Lower leg skin (tissue), 4 donors: ENCODE results near the gene TMEFF1. TPM values are rescaled to one million over a fixed set of nuclear protein-coding genes. Genes with fewer than 3 reads are reported as not detected.

Experiments
- DNase-seq, 2 donors: peaks; one replicate each; pipeline ENCODE4 v3.0.0-alpha.2; 2019; ENCODE audit warnings: low spot score in 2 of 2
- H3K4me3 ChIP-seq: fragments of 200-600 bp; sonication (generic); 2 replicates; pipeline ENCODE4 v1.5.1; 2017; ENCODE audit warnings: mild to moderate bottlenecking, low read depth; ENCODE audit not compliant: poor library complexity, severe bottlenecking
- POLR2A ChIP-seq, 2 donors: fragments of 450-650 bp; IDR thresholded peaks; one replicate each; pipeline ENCODE4 v1.6.1; 2016 to 2017; ENCODE audit warnings: antibody characterized with exemption in 2 of 2, mild to moderate bottlenecking in 1 of 2, moderate library complexity in 1 of 2
- WGBS, 2 donors: methylation state at CpG; one replicate each; pipeline ENCODE4 v1.1.5; 2018; 5-methylcytosine and 5-hydroxymethylcytosine counted together
- intact Hi-C: fragments of 100-400 bp; cut with DNase I; formaldehyde crosslinking; loops from one replicate; pipeline ENCODE4 v1.15.0; 2023; ENCODE audit warnings: low total_unique reads
- total RNA-seq, 4 donors: library from RNA; depleted of rRNA; stranded (reverse); fragments of >200 nt; gene quantifications; one replicate each; pipeline ENCODE4 v1.1.0, GENCODE V29; 2016
- TF ChIP-seq, protein P1 (sequence below), 3 donors: fragments of 450-650 bp; IDR thresholded peaks; one replicate each; pipeline ENCODE4 v1.5.1; 2016; ENCODE audit warnings: antibody characterized with exemption in 3 of 3, mild to moderate bottlenecking in 3 of 3, moderate library complexity in 2 of 3

TMEFF1 gene
- total RNA-seq, 4 donors from 2014 or later: not detected

DNA sequence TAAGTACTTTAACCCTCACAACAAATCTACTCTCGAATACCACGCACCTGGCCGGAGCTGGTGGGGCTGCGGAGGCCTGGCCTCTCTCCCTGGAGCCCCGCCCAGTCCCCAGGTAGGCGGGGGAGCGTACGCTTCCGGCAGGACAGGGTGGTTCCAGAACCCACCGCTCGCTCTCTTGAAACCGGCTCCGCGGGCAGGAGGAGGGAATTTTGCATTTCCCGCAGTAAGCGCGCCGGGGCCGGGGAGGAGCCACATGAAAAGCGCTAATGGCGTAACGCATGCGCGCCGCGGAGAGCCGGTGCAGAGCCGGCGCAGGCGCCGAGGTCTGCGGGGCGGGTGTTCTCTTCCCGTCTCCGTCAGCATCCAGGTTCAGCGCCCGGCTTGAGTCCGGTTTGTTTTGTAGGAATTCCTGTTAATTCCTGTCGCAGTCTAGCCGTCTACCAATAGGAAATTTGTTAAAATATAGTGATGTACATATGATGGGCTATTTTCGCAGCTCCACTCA is 125.7 kb downstream of the TMEFF1 start:
- WGBS, 2 donors: 2% methylated on average over 39 to 41 of the region's 41 CpGs
- intact Hi-C loops: loop anchor here (10.0 kb wide), 1 partner anchor 1006 kb away; no protein-coding TSS in a partner anchor
- TF ChIP-seq, protein P1, sequence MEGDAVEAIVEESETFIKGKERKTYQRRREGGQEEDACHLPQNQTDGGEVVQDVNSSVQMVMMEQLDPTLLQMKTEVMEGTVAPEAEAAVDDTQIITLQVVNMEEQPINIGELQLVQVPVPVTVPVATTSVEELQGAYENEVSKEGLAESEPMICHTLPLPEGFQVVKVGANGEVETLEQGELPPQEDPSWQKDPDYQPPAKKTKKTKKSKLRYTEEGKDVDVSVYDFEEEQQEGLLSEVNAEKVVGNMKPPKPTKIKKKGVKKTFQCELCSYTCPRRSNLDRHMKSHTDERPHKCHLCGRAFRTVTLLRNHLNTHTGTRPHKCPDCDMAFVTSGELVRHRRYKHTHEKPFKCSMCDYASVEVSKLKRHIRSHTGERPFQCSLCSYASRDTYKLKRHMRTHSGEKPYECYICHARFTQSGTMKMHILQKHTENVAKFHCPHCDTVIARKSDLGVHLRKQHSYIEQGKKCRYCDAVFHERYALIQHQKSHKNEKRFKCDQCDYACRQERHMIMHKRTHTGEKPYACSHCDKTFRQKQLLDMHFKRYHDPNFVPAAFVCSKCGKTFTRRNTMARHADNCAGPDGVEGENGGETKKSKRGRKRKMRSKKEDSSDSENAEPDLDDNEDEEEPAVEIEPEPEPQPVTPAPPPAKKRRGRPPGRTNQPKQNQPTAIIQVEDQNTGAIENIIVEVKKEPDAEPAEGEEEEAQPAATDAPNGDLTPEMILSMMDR (IDR thresholded peaks at IDR 0.05): no peak
- no peak for TF ChIP-seq POLR2A (IDR thresholded peaks at IDR 0.05)

DNA sequence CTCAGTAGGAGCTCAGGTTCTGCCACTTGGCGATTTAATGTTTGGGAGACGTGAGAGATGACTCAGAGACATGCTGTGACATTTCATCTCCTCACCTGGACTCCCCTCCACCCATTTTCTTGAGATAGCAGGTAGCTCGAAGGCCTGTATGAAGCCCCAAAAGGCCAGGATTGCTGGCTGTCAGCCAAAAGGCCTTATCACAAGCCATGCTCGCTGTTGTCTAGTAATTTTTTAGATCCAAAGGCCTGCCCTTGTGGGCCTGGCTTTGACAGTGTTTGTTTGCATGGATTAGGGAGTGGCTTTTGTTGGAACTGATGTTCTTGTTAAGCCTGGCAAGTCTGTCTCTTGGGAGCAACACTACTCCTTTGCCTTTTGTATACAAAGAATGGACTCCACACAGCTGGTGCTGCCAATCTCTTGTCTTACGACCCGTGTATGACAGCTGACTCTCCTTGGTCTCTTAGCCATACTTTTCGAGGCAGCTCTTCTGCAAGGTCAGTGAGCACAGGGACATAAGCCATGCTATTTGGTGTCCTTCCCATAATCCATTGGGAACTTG is 127.7 kb downstream of the TMEFF1 start:
- no peak for DNase-seq
- intact Hi-C loops: loop anchor here (10.0 kb wide), 1 partner anchor 714 kb away; no protein-coding TSS in a partner anchor
- no peak overlapping the region for H3K4me3 ChIP-seq
- TF ChIP-seq, protein P1 (IDR thresholded peaks at IDR 0.05): no peak
- TF ChIP-seq POLR2A (IDR thresholded peaks at IDR 0.05): no peak
- whole genome bisulfite sequencing, 2 donors: 58 to 69% methylated on average over 7 of the region's 7 CpGs

More for the DNA sequence above, 125.7 kb downstream of the TMEFF1 start:
- peak; percentile 60 to 94 for DNase-seq
- peak overlapping the region; percentile 18 for H3K4me3 ChIP-seq

DNA sequence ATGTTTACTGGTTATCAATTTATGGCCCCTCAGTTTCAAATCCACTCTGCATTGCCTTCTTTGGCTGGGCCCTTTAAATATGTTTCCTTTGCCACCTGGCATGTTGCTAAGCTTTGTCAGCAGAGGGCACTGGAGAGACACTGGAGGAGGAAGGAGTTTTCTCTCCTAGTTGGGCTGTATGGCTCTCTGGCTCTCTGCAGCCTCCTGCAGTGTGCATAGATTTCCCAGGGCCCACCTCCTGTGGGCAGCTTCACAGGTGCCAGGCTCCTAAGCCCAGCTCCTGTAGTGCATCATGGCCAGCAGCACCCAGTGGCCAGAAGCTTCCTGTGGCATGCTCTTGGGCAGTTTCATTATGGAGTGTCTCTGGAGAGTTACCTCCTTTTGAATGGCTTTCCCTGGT is 128.3 kb downstream of the TMEFF1 start:
- intact Hi-C loops: loop anchor here (10.0 kb wide), 1 partner anchor 714 kb away; no protein-coding TSS in a partner anchor
- H3K4me3 ChIP-seq: no peak overlapping the region
- DNase-seq: no peak
- TF ChIP-seq, protein P1 (IDR thresholded peaks at IDR 0.05): no peak
- TF ChIP-seq POLR2A (IDR thresholded peaks at IDR 0.05): no peak

DNA sequence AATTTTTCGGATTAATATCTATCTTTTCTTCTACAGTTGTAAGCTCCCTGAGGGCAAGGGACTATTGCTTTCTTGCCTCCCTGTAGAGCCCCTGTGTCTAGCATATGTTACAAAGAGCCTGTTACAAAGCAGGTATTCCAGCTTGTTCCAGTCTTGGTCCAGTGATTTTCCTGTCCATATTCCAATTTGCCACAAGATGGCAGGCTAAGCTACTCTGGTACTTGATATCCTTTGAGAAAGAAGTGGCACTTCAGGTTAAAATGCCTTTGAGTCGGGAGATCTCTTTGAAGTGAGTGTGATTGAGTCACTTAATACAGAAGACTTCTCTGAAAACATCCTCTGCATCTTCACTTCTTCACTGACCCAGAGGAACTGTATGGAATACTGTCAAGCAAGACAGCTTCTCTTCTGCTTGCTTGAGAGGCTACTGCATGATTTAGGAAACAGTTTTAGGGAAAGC is 129.4 kb downstream of the TMEFF1 start:
- no peak for DNase-seq
- TF ChIP-seq, protein P1 (IDR thresholded peaks at IDR 0.05): no peak
- no peak for TF ChIP-seq POLR2A (IDR thresholded peaks at IDR 0.05)
- intact Hi-C loops: loop anchor here (10.0 kb wide), 1 partner anchor 712 kb away; no protein-coding TSS in a partner anchor

DNA sequence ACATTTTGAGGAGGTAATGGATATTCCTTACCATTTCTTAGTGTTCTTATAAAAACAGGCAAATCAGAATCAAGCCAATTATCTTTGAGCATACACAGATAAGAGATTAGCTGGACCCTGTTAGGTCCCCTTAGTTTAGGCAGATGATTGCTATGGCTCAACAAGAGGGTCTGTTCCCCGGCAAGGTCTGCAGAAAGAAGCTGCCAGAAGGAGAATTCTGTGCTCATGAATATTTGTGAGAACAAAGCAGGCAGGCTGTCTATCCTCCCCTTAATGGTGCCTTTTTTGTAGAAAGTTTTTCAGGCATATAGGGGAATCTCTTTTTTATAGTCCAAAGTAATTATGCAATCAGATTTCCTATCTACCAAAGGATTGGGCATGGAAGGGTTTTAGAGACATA is 132.5 kb downstream of the TMEFF1 start:
- TF ChIP-seq, protein P1 (IDR thresholded peaks at IDR 0.05): no peak
- no peak for TF ChIP-seq POLR2A (IDR thresholded peaks at IDR 0.05)
- 55 to 69% methylated on average over 1 of the region's 1 CpG for WGBS, 2 donors
- intact Hi-C loops: loop anchor here (10.0 kb wide), 1 partner anchor 709 kb away; no protein-coding TSS in a partner anchor
- DNase-seq: no peak
- H3K4me3 ChIP-seq: no peak overlapping the region

More for the DNA sequence above, 129.4 kb downstream of the TMEFF1 start:
- 34 to 44% methylated on average over 2 of the region's 2 CpGs for WGBS, 2 donors
- no peak overlapping the region for H3K4me3 ChIP-seq
